A549 (cell line): ENCODE results near the gene RFT1.

Experiments
- CEBPB ChIP-seq, 2 experiments: fragments of >200 bp in 1 of 2; sonication (Bioruptor Twin) in 1 of 2; formaldehyde crosslinking in 1 of 2; IDR thresholded peaks; 2 replicates each; pipeline ENCODE4 v1.6.1; 2012 to 2016
- CTCF ChIP-seq: fragments of >200 bp; sonication (Bioruptor Twin); formaldehyde crosslinking; IDR thresholded peaks from 3 replicates; pipeline ENCODE4 v1.5.1; 2016
- EHMT2 ChIP-seq: fragments of 200-600 bp; sonication (generic); IDR thresholded peaks from 2 replicates; pipeline ENCODE4 v1.6.1; 2016; ENCODE audit warnings: antibody characterized with exemption, low read depth, mild to moderate bottlenecking, moderate library complexity
- ESRRA ChIP-seq: fragments of 150-350 bp; IDR thresholded peaks from 2 replicates; pipeline ENCODE4 v1.6.1; 2014; ENCODE audit warnings: mild to moderate bottlenecking, low read length, borderline replicate concordance
- MAX ChIP-seq: IDR thresholded peaks from 2 replicates; pipeline ENCODE4 v1.6.1; 2012
- REST ChIP-seq: fragments of 200-600 bp; sonication (generic); IDR thresholded peaks from 2 replicates; pipeline ENCODE4 v1.6.1; 2016; ENCODE audit warnings: antibody characterized with exemption, mild to moderate bottlenecking, moderate library complexity

- TF ChIP-seq ESRRA = no peak
- no peak for TF ChIP-seq CEBPB (IDR thresholded peaks at IDR 0.05)
- no peak for TF ChIP-seq REST
- no peak for TF ChIP-seq MAX
- TF ChIP-seq CTCF = no peak
- TF ChIP-seq EHMT2 = no peak
Observed at GRCh38 chr3:53157974-53158580, 27.8 kb upstream of the RFT1 start.
